ENCODE results near the gene ATP8A1.

ATP8A1 gene

DNA sequence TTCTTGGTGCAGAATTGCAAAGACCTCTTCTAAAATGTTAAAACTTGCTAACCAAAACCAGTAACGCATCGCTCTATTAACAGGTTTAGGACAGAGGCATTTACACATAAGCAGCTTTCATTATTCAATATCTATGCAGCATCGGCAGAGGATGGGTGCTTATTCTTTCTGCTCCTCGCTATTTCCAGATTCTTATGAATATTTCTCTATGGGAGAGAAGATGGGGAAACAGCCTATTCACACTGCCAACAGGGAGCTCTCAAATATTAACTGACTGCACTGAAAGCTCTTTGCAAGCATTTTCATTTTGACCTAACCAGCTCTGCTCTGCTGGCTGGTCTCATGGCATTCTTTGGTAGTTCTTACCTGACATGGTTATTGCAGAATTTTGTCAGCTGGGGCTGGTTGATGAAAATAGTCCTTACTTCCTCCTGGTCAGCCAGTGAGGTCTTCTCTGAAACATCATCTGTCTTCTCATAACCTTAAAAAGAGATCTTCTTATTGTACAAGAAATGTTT lies 30.2 kb downstream of the ATP8A1 start:
- DNase-seq (ENCODE audit: low read depth) = no peak

DNA sequence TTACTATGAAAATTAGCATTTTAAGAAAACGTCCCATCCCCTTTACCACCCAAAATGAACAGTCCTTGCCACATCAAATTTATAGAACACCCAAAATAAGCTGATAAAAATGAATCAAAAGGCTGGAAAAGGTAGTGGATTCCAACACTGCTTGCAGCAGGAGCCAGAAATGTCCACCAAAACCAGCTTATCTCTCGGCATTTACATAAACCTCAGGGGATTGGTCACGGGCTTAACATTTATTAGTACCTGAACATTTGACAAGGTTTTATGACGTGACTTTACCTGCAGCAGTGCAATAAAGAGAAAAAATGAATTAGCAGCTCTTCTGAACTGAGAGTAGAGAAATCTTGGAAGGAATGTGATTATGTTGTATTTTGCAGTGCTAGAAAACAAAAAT lies 31.6 kb downstream of the ATP8A1 start:
- DNase-seq (ENCODE audit: low read depth) = no peak

DNA sequence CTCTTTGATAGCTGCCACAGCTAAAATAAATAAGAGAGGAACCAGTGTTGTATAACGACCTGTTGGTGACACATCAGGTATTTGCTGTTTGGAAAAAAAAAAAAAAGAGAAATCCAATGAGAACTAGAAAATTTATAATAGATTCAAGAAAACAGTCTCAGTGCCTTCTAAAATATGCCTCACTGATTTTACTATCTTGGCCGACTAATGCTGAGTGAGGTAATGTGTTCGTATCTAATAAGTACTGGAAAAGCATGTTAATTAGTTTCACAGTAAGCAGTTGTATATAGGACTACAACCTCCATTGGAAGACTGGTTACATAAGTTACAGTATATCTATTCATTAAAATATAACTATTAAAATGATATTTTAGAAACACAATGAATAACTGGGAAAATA lies 32.4 kb downstream of the ATP8A1 start:
- no peak for DNase-seq (ENCODE audit: low read depth)

DNA sequence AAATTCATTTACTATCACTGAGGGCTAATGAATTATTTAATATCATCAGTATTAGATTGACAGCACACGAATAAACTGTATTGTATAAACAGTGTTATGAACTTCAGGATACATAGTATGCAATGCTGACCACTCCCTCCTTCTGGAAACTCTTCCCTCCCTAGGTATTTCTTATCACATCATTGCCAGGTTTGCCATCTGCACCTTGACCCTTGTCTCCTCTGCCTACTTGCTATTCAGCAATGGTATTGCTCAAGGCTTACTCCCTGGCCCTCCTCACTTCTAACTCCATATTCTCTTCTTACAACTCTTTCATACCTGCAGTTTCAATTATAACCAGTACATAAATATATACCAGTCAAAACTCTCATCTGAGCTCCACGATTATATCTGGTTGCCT lies 38.9 kb downstream of the ATP8A1 start:
- no peak for DNase-seq (ENCODE audit: low read depth)

DNA sequence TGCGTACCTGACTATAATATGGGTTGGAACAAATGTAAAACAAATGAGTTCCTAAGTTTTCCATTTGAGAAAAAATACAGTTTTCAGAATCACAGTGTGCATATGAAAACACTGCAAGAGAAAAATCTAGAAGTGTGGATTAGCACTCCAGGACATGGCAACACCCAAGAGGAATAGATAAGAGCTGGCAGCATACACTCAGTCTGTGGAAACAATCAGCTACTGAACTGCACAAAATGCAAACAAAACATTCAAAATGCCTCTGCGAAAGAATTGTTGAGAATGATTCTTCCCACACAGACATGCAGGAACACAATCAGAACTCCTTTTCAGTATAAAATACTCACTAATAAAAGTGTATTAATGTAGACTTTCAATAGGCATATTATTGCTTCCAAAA lies 39.9 kb downstream of the ATP8A1 start:
- no peak for DNase-seq (ENCODE audit: low read depth)

DNA sequence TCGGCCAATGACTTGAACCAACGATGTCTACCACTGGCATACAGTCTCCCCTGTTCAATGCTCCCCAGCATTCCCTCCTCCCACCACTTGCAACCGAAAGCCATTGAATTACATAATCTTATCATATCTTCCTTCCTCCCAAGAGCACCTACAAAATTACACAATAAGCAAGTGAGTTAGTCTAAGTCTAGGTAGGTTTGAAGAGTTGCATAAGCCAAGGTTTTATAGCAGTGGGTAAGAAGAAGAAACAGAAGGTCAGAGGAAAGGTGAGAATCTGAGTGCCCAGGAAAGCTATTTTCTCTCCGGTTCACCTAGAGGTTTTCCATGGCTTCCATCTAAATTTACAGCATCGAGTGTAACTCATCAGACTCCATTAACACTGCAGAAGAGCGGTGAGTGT lies 40.3 kb downstream of the ATP8A1 start:
- DNase-seq (ENCODE audit: low read depth) = no peak

DNA sequence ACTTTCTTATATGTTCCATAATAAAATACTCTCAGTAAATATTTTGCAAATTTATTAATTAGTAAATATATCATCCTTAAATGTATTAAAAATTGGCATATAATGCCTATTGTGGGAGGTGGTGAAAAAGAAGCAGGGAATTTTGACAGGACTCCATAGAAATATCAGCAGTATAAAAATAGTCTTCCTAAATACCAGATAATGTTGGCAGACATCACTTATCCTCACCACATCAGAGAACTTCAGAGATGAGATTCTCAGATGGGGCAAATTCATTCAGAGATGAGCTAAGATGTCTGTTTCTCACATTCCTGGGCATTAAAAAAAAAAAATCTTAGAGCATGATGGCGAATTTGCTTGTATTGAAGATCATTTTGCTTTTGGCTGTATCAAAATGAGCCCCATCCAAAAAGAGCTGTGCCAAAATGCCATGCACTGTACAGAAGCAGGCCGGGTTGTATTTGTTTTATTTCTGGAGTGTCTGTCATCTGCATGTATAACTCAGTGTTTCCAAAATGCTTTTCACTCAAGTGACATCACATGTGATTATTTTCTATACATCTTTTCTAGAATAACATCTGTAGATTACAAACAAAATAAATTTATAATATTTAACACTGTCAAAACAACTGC lies 41.7 kb downstream of the ATP8A1 start:
- DNase-seq (ENCODE audit: low read depth) = no peak

DNA sequence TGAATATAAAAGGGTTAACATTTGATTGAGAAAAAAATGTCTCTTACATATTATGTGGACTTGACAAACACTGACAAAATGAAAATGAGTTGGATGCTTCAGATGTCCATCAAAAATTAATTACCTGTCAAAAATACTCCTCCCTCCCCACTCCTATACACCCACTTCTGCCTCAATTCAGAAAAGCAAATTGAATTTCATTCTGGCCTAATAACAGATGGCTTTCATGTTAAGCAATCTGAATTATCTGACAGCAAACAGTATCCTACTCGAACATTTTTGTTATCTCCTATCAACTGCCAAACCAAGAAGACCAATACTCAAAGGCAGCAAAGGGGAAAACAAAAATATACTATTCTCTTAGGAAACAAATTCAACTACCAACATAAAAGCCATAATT lies 44.0 kb downstream of the ATP8A1 start:
- no peak for DNase-seq (ENCODE audit: low read depth)

DNA sequence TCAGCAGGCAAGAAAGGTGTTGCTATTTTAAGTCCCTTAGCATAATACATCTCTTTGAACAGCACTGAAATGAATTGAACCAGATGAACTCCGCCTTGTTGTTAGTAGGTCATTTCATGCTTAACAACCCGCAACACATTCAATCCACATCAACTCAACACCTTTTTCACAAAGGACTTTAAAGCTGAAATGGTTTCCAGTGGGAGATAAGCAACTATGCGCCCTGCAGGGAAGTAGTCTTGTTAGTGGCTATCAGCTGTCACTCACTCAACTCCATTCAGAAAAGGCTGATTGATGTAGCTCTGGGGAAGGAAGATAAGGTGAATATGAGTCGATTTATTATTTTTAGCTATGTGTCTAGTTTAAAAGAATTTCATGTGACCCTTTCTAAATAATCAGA lies 46.0 kb downstream of the ATP8A1 start:
- no peak for DNase-seq (ENCODE audit: low read depth)

DNA sequence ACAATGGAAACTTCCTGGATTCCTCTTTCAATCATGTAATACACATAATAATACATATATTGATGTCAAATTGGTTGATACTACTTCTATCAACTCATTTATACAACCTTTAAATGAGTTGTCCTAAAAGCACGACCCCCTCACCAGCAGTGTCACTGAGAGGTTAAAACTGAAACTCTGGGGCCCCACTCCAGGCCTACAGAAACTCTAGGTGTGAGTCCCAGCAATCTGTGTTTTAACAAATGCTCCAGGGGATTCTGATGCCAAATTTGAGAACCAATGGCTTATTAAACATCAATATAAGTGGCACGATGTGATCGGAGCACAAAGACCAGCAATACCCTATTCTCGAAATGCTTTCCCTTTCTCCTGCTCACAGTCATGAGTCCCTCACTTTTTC lies 47.9 kb downstream of the ATP8A1 start:
- DNase-seq (ENCODE audit: low read depth) = no peak

DNA sequence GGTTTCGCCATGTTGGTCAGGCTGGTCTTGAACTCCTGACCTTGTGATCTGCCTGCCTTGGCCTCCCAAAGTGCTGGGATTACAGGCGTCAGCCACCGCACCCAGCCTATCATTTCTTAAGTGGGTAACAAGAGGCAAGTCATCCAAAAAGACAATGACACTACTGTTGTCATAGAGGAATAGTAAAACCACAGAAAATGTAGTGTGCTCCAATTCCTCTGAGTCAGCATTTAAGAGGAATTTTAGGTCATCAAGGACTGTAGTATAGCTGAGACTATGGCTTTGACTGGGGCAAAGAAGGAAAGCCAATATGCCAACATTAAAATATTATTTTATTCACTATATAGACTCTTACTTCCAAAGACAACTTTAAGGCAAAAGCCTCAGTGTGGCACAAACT lies 48.4 kb downstream of the ATP8A1 start:
- no peak for DNase-seq (ENCODE audit: low read depth)

DNA sequence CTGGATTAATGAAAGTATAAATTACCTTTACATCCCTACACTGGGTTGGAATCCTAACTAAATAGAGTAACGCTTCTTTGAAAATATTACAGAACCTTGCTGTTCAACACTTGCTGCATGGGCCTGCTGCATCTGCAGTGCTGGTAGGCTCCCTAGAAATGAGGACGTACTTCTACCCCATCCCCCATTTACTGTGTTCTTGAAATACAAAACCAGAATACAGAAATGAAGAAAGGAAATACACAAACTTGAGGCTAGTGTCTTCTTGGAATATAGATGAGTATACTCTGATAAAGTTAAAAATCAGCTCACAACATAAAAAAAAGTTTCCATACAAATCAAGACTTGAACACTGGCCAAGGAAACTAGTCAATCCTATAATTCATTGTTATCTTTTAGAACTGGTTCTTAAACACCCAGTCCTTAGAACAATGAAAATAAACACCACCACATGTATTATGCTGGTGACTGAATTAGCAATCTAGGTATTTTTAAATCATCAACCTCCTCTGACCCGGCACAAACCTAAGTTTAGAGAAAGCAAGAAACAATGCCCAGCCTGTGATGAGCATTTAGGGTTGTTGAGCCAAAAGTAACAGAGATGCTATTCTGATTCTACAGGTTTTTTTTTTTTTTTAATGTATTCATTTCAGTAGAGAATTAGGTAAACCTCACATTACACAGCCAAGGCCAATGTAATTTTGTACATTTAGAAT lies 49.7 kb downstream of the ATP8A1 start:
- DNase-seq (ENCODE audit: low read depth) = no peak

DNA sequence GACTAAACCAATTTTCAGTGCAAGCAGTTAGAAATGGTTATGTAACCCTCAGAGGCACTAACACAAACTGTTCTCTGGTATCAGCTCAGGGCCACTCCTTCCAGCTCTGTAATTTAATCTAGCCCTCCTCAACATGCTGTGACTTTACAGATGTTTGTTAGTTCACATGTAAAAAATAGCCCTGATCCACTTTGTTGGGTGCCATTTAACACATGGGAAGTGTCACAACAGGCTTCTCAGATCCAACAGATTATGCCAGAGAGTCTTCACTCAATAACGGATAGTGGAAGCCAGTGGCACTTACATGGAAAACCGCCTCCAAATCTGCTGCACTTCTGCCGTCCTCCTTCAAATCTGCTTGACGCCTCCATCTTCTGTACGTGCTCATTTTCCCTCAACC lies 51.6 kb downstream of the ATP8A1 start:
- DNase-seq (ENCODE audit: low read depth) = no peak

DNA sequence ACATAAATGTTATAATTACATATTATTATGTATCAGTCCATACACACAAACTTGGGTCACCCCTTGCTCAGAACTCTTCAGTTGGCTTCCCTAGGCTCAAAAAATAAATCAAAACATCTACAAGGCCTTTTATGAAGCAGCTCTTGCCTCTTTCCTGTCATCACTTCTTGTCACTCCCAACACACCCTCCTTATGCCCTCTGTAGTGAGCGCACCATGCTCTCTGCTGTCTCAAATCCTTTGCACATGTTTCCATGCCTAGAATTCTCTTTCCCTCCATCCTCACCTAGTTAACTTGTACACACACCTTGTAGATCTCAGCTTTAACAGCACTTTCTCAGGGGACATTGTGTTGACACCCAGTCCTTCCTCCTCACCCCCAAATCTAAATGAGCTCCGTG lies 53.0 kb downstream of the ATP8A1 start:
- DNase-seq (ENCODE audit: low read depth) = no peak

DNA sequence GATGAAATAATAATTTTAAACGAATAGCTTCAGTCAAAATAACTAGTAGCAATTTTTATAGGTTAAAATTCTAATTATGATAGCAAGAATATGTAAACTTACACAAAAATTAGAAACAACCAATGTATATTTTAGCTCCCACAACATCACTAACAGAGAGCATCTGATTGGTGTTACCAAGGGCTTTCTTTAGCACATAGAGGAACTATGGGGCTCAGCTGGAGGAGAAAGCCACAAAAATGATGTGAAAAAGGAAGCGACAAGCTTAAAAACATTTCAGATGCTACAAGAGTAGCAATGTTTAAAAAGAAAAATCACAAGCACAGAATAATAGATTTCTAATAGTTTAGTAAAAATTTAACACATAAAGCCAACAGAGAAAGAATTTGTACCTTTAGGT lies 56.3 kb downstream of the ATP8A1 start:
- no peak for DNase-seq (ENCODE audit: low read depth)

DNA sequence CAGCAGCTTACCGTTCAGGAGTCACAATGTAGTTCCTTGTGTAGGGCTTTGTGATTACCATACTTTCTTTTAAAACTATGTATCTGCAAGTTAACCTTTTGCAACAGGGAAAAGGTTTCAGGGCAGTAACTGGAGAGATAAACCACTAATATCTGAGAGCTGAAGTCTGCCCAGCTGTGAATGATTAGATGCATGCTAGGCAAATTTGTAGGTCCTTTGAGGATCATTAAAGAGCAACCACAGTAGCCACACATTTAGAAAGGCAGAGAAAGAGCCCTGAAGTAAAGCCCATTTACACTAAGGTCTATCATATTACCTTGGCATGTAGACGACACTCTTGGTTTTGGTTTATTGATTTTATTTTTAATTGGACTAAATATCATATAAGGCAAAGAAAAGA lies 60.0 kb downstream of the ATP8A1 start:
- no peak for DNase-seq (ENCODE audit: low read depth)

DNA sequence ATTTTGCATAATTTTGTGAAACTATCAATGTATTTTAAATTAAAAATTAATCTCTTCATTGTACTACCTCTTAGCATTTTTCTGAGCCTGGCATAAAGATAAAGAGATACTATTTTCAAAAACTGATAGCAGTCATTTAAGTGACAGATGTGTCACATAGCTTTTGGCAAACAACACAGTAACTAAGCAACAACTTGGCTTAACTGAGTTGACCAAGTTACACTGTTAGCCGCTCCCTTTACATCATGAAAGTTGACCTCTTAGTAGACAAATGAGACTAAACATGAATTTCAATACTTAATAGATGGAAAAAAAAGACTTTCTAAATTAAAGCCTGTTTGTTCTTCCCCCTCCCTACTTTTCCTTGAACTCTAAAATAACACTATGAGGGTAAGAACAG lies 62.0 kb downstream of the ATP8A1 start:
- DNase-seq (ENCODE audit: low read depth) = no peak

DNA sequence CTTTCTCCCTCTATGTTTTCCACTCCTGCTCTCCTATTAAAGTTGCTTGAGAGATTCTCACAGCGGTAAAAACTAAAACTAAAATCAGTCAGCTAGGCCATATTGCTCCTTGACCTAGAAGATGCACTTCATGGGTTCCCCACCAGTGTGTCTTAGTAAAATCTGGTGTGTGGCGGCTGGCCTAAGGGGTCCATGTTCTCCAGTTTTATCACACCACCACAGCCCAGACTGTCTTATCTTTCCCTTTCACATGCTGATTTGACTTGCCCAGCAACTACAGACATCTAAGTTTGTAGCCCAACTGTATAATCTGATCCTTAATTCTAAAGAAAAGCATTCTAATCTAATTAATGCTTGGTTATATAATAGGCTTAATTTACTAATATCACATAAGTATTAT lies 68.0 kb downstream of the ATP8A1 start:
- no peak for DNase-seq (ENCODE audit: low read depth)

DNA sequence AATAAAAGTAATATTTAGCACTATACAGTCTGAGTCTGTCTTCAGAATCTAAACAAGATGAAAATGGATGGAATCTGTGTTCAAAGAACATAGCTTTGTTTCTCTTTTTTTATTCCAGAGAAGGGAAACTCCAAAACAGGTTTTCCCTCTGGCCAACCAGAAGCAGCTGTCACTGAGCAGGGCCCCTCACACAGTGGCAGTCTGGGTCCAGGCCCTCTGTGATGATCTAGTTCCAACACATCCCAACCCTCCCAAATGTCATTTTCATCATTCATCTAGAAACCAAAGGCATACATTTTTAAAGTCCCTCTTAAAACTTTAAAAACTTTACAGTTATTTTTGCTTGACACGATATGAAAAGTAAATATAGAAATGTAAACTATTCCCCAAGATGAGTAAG lies 70.1 kb downstream of the ATP8A1 start:
- no peak for DNase-seq (ENCODE audit: low read depth)

DNA sequence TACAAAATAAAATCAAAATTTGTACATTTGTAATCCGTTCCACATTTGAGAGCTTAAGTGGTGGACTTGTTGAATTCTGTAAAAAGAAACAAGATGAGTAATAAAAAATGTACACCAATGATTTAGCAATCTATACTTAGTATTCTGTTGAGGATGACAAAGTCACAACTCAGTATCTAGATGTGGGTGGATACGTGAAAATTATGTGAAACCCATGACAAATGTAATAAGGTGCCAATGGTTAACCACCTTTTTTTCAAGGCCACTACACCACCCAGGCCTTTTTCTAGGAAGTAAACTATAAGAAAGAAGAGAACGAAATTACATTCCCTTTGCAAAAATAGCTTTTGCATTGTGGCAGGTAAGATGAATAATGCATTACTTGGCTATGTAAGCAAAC lies 77.0 kb downstream of the ATP8A1 start:
- DNase-seq (ENCODE audit: low read depth) = no peak

DNA sequence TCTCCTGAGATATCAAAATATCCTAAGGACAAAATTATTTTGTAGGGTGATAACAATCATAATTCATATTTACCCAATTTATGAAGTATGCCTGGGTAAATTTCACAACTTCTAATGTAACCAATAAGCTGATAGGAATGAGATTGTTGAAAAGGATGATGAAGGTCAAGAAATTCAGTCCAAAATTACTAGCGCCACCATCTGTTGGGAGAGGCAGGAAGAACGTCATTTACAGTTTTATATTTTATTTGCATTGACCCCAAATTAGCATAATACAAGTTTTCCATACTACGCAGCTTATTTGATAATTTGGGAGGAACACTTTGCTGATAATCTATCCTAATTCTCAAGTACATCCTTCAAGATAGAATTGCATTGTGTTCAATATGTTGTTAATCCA lies 78.7 kb downstream of the ATP8A1 start:
- no peak for DNase-seq (ENCODE audit: low read depth)

DNA sequence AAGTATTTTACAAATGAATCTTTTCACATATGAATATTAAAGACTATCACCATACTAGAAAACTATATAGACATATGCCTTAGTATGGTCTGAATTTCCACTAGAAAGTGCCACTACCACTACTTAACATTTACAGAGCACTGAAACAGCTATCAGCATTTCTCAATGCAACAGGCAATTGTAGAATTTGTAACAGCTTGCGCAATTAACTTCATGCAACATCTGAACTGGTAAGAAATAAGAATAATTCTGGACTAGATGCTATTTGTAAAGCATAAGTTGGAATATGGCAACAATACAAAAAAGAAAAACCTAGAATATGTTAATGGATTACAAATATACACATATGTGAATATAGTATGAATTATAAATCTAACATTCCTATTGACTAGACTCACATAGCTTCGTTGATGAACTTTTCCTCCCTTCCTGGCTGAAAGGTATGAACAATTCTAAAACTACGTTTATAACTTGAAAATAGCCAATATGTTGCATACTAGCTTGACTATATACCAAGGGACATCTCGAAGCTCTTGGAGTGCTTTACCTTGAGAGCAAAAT lies 82.0 kb downstream of the ATP8A1 start:
- DNase-seq (ENCODE audit: low read depth) = no peak

DNA sequence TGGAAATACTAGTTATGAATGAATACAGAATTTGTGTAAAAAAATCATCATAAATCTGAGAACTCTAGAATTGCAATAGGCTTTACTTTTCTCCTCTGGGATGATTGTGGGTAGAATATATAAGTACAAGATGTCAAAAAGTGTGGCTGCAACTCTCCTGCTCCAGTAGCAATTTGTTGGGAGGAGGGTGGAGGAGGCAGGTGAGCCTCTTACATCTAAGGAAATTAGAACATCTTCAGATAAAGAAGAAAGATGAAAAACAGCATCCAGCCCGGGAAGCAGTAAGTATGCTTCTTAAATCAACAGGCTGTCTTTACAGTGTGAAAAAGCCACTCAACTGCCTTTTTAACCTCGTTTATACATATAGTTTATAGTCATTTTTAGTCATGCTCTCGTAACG lies 83.7 kb downstream of the ATP8A1 start:
- DNase-seq (ENCODE audit: low read depth) = no peak

DNA sequence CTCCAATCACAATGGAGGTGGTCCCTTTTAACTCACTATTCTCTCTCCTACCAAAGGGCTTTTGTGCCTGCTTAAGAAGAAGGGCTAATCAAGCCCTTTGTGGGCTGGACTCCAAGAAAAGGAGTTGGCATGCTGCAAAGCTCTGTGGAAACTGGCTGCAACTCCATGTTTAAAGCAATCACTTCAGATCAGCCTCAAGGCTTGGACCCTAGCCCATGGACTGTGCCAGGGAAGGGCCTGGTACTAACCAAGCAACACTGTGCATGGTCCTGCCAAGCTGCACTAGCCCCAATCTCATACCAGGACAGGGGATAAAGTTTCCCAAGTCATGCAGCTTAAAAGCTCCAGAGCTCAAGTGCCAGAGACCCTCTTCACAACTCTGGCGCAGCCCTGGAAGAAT lies 86.7 kb downstream of the ATP8A1 start:
- DNase-seq (ENCODE audit: low read depth) = no peak
